ENCODE results near the gene ASB2.
A peak's percentile ranks its signal among the peaks of the same experiment; 100 is the strongest.

ASB2 gene

GRCh38 chr14:93926245-93926872, 50.0 kb downstream of the ASB2 start:
- no peak for DNase-seq

DNA sequence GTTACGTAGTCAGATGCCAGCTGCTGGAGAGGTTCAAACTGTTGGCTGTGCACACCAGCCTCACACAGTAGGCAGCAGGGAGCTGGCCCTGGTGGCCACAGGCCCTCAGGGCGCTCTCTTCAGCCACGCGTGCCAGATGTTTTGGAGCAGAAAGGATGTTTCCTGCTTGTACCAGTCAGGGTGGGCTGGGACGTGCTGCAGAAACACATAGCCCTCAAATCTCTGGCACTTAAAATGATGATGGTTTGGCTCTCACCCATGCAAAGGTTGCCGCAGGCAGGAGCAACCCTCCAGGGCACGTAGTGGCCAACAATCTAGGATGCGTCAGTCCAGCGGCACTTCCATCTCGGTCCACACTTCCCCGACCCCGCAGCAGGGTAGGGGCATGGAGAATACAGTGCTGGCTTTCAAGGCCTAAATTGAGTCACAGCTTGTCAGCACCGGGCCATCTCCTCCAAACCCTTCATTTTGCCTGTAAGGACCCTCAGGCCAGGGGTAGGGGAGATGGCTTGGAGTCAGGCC, 50.9 kb downstream of the ASB2 start:
- no peak for DNase-seq

DNA sequence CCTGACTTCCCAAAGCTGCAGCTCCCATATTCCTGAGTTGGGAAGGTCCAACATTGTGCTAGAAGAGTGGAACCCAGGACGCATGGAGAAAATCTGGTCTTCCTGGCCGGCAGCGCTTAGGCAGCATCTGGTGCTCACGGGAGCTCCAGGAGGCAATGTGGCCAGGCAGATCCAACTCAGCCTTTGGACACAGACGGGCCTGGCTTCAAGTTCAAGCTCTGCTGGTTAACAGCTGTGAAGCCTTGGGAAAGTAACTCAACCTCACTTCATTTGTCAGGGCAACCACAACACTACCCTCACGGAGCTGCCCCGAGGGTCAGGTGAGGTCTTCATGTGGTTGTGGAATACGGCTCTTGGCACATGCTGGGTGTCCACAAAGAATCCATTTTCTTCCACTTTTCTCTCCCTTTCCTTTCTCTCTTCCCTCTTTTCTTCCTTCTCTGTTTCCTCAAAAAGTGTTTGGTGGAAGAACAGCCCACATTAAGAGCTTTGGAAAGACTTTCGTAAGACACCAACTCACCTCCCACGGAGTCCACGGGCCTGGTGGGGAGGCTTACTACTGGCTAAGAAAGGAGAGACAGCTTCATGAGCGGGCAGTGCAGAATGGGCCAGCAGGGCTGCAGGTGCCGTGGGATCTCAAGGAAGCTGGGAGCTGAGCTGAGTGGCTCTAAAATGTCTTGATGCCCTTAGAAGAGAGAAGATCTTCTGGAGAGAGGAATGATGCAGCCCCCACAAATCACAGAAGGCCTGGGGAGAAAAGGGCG, 51.6 kb downstream of the ASB2 start:
- no peak for DNase-seq

DNA sequence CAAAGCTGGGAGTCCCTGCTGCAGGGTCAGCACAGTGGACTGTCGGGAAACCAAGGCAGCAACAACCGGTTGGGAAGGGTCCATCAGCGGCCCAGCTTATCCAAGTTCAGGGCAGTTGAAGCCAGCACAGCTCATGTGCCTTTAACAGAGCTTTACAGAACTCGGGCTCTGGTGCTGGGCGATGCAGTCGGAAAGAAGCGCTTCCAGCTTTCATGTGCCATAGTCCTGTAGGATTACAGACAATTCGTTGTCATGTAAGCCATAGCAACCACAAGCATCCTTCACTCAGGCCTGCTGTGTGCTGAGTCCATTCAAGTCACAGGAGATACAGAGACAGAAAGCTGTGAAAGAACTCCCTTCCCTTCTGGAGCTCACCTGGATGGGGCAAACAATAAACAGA, 52.7 kb downstream of the ASB2 start:
- no peak for DNase-seq

GRCh38 chr14:93921001-93921806, 55.2 kb downstream of the ASB2 start:
- DNase-seq, result no peak

GRCh38 chr14:93917141-93917540, 59.2 kb downstream of the ASB2 start:
- no peak for DNase-seq

GRCh38 chr14:93916498-93916897, 59.9 kb downstream of the ASB2 start:
- no peak for DNase-seq

DNA sequence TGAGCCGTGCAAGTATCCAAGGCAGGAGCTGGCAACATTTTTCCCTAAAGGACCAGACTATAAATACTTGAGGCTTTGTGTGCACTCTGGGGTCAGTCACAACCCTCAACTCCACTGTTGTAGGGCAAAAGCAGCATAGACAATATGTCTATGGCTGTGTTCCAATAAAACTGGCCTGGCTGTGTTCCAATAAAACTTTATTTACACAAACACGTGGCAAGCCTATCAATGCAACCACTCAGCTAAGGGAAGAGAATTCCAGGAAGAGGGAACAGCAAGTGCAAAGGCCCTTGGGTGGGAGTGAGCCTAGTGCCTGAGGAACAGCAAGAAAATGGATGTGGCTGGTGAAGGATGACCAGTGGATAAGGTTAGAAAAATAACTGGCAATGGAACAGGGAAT, 60.6 kb downstream of the ASB2 start:
- DNase-seq, result no peak

- DNase-seq, result no peak
These were observed 61.2 kb downstream of the ASB2 start for GRCh38 chr14:93915070-93915705.

GRCh38 chr14:93914278-93914677, 62.1 kb downstream of the ASB2 start:
- no peak for DNase-seq

DNA sequence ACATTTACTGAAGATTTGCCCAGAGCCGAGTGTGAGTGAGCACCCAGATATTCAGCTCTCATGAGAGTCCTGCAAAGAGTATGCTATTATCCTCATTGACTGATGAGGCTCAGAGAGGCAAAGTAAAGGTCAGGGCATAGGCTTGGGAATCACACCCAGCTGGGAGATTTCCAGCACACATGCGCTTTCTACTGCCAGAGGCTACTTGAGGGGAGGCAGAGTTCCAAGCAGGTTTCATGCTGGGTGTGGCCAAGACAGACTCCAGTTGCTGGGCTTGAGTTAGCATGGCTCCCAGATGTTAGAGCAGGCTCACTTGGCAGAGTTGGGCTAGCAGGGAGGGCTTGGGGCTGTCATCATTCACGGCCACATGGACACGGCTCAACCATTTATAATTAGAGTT, 63.6 kb downstream of the ASB2 start:
- DNase-seq, result no peak

DNA sequence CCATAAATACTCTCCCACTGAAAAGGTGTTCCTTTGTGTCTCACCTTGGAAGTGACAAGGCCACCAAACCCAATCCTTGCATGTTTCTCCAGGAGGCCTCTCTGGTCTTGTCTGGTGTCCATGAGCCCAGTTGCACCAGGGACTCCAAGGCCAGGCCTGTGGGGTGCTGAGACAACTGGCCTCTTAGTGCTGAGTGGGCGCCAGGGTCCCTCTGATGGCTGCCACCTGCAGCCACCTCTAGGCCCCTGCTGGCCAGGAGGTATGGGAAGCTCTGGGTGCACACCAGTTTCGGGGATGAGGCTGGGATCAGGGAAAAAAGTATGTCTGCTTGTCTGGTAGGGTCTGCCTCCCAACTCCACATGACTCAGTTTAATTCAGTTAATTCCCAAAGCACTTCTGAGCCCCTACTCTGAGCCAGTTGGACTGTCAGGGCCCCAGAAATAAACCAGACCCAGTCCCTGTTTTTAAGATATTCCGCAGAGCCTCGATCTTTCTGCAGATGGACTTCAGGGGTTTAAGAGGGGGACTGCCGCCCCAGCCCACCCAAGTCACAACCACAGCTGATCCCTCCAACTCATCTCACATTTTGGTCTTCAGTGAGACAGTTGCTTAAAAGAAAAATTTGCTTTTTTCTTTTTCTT, 64.3 kb downstream of the ASB2 start:
- DNase-seq, result no peak

DNA sequence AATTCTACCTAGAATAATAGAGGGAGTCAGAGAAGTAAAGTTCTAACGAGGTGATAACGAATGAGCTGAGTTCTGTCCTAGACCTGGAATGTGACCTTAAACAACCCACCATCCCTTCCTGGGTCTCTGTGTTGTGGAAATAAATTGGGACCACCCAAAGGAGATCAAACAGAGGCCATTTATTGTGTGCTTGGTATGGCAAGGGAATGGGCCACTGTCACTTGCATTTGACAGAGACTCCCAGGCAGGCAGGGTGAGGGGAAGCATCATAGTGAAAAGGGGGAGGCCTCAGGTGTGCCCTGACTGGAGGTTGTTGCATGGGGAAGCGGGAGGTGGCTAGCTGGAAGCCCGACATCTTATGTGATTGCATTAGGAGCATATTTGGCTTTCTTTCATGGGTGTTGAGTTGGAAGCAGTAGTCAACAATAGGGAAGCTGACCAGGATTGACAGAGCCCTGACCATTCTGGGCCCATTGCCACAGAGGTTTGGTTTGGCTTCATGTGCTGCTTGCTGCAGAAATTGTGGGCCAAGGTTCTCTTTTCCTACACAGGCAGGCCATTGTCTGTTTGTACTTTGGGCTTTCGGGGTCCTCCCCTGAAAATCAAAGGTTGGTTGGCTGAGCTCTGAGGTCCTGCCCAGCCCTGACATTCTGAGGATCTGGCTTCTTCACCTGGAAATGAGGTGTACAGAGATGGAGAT, 66.8 kb downstream of the ASB2 start:
- DNase-seq, result no peak

- peak; percentile 24 for DNase-seq
These were observed 69.7 kb downstream of the ASB2 start for GRCh38 chr14:93906341-93907329.

GRCh38 chr14:93905623-93906022, 70.7 kb downstream of the ASB2 start:
- no peak for DNase-seq

DNA sequence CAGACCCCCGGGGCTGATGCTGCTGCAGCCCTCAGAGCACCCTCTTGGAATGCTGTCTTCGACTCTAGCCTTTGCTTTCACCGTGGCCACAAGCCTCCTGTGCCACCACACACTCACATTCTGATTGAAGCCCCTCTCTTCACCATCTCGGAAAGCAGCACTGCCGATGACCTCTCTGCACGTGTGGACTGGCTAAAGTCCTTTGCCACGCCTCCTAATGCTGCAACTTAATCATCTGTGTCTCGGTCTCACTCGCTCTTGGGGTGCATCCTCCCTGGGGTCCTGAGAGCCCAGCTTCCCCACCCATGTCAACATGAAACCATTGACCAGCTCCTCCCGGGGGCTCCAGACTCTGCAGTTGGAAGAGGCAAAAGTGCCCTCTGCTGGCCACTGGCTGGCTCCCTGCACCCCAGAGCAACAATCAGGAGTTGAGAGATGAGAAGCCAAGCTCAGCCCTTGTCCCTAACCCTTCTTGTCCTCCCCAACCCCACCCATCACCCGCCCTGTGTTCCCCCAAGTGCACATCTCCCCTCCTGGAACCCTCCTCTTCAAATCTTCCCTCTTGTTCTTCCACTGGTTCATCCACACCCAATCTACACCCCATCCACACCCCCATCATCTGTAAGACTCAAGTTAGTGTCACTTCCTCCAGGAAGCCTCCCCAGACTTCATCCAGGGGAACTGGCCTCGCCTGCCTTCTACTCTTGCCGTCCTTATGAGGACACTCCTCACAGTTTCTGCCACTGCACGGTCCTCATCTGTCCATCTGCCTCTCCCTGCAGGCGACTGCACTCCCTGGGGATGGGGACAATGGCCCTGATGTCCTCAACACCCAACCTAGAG, 72.8 kb downstream of the ASB2 start:
- DNase-seq, result no peak

GRCh38 chr14:93902619-93903307, 73.6 kb downstream of the ASB2 start:
- no peak for DNase-seq

DNA sequence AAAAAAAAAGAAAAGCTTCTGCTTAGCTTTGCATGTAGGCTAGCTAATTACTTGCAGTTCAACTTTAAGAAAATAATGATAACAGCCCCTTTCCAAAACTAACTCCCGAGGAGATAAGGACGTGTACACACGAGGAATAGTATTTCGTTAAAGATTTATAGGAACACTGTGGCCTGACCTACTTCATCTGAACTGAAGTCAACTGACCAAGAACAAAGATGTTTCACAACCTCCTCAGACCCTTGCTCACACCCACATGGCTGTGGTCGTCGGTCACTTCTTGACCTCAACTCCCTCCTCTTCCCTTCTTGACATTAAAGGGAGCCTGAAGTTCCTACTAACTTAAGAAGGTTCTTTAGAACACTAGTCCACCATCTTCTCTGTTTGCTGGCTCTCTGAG, 74.6 kb downstream of the ASB2 start:
- no peak for DNase-seq

GRCh38 chr14:93898731-93899130, 77.6 kb downstream of the ASB2 start:
- no peak for DNase-seq

All from DMS 273 treated with DMSO at 0.1 percent for 48 hours (cell line).